Stimulated activated CD8-positive, alpha-beta memory T cell treated with anti-CD3 and anti-CD28 coated beads, Interleukin-4, amount 100 ng/mL, for 1 hour (primary cell): Measurements from ENCODE around the gene INPP5D.
A peak's percentile ranks its signal among the peaks of the same experiment; 100 is the strongest.
"Not testable (repeated sequence)": the region's sequence is repeated elsewhere in the genome, so short reads cannot be mapped to it uniquely, and the experiment has no call there.

Experiments
- DNase-seq, 2 donors: peaks; one replicate each; pipeline ENCODE4 v3.0.0-alpha.2; 2020; ENCODE audit warnings: low read depth in 2 of 2, low spot score in 1 of 2

INPP5D gene

DNA sequence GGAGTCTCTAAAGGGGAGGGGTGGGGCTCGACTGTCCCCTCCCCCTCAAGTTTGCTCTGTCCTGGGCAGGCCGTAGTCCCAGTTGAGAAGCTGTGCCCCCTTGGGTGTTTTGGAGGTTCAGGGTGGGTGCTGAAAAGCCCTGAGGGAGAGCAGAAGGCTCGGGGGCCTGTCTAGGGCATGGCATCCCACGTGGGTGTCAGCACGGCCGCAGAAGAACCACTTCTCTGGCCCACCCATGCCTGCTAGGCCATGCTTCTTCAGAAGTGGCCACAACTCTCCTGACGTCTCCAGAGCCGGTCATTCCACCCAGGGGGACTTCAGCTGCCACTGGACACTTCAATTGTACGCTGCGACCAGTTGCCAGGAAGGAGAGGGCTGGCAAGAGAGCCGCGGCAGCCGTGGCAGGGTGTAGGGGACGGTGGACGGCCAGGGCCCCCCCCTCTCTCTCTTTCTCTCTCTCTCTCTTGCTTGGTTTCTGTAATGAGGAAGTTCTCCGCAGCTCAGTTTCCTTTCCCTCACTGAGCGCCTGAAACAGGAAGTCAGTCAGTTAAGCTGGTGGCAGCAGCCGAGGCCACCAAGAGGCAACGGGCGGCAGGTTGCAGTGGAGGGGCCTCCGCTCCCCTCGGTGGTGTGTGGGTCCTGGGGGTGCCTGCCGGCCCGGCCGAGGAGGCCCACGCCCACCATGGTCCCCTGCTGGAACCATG, at the start of gene INPP5D:
Gene INPP5D, plus strand, starts transcription at position 546 of the 704 bp plus-strand sequence. Its CDS starts 137 bp downstream, at position 683.
- peak in 1 of 2 donors; percentile 58 for DNase-seq

DNA sequence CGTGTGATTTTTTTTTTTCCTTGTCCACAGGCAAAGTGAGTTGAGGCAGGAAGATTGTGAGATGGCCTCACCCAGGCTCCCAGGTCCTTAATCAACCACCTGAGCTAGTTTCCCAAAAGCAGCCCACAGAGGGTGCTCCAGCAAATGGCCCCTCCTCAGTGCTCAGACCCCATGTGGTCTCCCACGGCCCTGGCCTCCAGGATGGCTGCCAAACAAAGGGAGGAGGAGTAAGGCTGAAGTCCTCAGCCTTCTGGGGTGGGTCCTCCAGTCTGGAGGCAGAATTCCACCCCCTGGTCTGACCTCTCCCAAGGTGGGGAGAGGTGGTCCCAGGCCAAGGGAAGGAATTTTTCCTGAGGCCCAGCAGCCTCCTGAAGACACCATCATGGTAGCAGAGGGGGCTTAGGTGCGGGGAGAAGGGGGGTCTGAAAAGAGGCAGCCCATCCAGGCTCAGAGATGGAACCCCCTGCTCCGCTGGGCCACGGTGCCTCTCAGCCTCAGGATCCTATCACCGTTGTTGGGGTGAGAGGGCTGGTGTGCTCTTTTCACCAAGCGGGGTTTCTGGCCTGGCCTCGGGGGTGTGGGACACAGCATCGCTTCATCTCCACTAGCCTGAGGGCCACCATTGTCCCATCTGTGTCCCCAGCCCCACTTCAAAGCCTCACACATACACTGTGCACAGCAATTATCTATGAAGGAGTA, 49.4 kb upstream of the INPP5D start:
- no peak for DNase-seq

DNA sequence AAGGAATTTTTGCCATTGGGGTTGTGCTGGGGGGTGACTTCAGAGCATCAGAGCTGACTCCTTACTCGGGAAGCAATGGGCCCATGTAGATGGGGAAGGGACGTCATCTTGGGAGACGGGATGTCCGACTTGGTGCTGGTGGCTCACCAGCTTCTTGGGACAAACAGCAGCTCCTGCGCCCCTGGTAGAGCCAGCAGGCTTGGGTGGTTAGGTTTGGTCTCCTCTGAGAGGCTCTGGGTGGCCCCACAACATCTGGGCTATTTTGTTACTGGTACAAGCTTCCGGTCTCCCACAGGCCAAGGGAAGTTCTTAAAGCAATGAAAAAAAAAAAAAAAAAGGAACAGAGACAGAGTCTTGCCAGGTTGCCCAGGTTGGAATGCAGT, 48.9 kb upstream of the INPP5D start:
- no peak for DNase-seq

GRCh38 chr2:233011702-233012131, 48.4 kb upstream of the INPP5D start:
- no peak for DNase-seq

- DNase-seq = no peak
Observed at GRCh38 chr2:233012301-233012971, 47.7 kb upstream of the INPP5D start.

GRCh38 chr2:233013027-233013461, 47.1 kb upstream of the INPP5D start, which contains the start of gene NGEF:
Gene NGEF (minus strand): TSS chr2:233013256. CDS start chr2:232974890, 38,366 bp downstream.
- no peak for DNase-seq

GRCh38 chr2:233013650-233014049, 46.5 kb upstream of the INPP5D start:
- DNase-seq = no peak

DNA sequence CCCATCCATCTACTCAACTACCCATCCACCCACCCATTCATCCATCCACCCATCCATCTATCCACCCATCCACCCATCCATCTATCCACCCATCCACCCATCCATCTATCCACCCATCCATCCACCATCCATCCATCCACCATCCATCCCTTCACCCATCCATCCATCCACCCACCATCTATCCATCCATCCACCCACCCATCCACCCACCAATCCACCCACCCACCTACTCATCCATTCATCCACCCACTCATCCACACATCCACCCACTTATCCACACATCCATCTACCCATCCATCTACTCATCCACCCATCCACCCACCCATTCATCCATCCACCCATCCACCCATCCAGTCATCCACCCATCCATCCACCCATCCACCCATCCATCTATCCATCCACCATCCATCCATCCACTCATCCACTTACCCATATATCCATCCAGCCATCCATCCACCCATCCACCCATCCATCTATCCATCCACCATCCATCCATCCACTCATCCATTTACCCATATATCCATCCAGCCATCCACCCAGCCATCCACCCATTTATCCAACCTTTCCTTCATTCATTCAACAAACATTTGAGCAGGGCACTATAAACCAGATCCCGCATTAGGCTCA, 45.0 kb upstream of the INPP5D start:
- no peak for DNase-seq

GRCh38 chr2:233017947-233018346, 42.2 kb upstream of the INPP5D start:
- no peak for DNase-seq

DNA sequence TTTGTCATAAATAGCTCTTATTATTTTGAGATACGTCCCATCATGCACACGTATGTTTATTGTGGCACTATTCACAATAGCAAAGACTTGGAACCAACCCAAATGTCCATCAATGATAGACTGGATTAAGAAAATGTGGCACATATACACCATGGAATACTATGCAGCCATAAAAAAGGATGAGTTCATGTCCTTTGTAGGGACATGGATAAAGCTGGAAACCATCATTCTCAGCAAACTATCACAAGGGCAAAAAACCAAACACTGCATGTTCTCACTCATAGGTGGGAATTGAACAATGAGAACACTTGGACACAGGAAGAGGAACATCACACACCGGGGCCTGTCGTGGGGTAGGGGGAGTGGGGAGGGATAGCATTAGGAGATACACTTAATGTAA, 40.5 kb upstream of the INPP5D start:
- not testable (repeated sequence) for DNase-seq

- DNase-seq = no peak
Observed at GRCh38 chr2:233020454-233020853, 39.7 kb upstream of the INPP5D start.

GRCh38 chr2:233021771-233022170, 38.4 kb upstream of the INPP5D start:
- no peak for DNase-seq

DNA sequence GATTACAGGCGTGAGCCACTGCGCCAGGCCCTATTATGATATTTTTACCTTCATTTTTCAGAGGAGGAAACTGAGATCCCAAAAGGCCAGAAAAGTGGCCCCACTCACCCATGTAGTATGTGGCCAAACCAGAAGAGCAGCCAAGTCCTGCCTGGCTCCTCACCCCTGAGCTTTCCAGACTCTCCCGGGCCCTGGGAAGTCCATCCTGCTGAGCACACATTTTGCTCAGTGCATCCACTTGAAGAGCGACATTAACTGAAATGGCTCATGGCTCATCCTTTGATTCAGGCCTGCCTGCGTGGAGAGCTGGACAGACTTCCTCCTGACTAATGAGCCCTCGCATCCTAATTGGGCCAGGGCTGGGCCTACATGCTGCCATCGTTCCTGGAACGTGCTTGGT, 37.6 kb upstream of the INPP5D start:
- no peak for DNase-seq

GRCh38 chr2:233023007-233023760, 37.0 kb upstream of the INPP5D start:
- DNase-seq = no peak

GRCh38 chr2:233023761-233024410, 36.3 kb upstream of the INPP5D start:
- no peak for DNase-seq

GRCh38 chr2:233025706-233026105, 34.4 kb upstream of the INPP5D start:
- DNase-seq = no peak

GRCh38 chr2:233026198-233026813, 33.8 kb upstream of the INPP5D start:
- no peak for DNase-seq

DNA sequence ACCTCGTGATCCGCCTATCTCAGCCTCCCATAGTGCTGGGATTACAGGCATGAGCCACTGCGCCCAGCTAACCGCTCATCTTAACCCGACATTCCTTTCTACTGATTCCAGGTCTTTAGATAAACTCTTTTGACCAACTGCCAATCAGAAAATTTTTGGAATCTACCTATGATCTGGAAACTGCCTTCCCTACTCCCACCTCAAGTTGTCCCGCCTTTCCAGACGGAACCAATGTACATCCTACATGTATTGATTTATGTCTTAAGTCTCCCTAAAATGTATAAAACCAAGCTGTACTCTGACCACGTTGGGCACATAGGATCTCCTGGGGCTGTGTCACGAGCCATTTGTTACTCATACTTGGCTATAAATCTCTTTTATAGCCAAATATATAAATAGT, 30.8 kb upstream of the INPP5D start:
- no peak for DNase-seq

DNA sequence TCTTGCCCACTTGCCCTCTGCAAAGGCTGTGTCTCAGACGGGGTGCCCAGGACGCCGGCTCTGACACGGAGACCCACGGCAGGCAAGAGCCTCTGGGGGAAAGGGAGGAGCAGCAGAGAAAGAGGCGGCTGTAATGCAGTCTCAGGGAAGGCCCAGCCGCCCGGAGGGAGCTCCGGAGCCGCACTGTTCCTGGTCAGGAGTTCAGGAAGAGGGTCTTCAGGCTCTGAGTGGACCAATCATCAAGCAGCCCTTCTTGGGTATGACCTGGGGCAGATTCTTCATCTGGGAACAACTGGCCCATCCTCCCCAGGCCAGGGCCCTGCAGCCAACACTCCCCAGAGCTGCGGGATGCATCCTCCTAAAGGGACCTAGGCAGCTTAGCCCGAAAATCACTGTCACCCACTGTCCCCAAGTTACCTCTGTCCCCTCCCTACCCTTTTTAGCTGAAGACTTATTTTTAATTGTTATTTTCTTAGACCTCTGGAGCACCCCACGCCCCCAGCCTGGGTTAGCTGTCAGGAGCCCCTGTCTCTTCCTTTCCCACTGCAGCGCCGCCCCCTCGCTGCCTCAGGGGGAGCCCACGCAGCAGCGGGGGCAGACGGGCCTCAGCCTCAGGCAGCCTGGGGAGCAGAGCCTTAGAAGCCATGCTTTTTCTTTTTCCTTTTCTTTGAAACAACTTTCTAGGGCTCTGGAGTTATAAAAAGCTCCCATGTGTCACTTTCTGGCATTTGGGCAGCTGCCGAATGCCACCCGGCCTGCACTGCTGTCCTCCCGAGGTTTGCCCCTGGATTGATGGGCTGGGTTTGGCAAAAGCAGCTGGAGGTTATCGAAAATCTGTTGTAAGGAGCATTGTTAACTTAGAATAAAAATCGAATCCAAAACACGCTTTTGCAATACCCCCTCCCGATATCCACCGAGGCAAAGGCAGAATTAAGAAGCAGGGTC, 28.3 kb upstream of the INPP5D start:
- DNase-seq = no peak
